Erythroblast (primary cell): ENCODE measurements around the gene LARGE1.

Source experiments
- GATA1 ChIP-seq: IDR thresholded peaks from 2 replicates; pipeline ENCODE4 v1.6.1; 2011; ENCODE audit warnings: low read depth, mild to moderate bottlenecking, control low read depth, low read length, moderate library complexity
- POLR2A ChIP-seq: IDR thresholded peaks from 2 replicates; pipeline ENCODE4 v1.6.1; 2011; ENCODE audit warnings: mild to moderate bottlenecking, low read length

DNA sequence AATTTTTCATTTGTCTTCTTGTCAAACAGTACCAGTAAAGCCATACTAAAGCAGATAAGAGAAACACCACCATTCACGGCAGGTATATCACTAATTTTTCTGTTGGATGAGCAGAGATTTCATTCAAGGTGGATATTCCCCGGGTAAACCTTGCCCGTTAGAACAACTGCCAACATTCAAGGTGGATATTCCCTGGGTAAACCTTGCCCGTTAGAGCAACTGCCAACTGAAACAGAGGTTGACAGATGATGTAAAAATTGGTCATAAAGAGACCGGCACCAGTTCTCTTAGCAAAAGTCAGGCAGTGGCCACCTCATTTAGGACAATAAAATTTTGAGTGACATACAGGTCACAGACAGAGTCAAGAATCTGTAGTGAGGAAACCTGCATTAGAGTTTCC, 438.7 kb downstream of the LARGE1 start:
- TF ChIP-seq POLR2A (no peak), GATA1 (no peak)
